ENCODE results near the gene ADSS1.
"Not testable (repeated sequence)": the region's sequence is repeated elsewhere in the genome, so short reads cannot be mapped to it uniquely, and the experiment has no call there.

Gene ADSS1

DNA sequence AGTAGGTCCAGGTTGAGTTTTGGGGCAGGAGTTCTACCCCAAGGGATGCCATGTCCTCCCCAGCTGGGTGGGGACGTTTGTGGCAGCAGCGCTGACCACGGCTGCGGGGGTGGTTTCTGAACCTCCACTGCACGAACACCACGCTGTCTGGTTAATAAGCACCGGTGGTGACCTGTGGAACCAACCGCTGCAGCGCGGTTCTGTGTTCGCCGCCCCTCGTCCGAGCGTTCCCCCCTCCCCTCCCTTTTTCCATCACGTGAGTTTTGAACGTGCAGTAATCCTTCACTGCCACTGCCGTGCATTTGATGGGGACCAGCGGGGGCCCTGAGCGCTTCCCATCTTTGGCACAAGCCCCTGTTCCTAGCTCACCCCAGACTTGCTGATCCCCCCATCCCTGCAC is 6.4 kb upstream of the ADSS1 start:
- DNase-seq (ENCODE audit: low read depth): no peak

DNA sequence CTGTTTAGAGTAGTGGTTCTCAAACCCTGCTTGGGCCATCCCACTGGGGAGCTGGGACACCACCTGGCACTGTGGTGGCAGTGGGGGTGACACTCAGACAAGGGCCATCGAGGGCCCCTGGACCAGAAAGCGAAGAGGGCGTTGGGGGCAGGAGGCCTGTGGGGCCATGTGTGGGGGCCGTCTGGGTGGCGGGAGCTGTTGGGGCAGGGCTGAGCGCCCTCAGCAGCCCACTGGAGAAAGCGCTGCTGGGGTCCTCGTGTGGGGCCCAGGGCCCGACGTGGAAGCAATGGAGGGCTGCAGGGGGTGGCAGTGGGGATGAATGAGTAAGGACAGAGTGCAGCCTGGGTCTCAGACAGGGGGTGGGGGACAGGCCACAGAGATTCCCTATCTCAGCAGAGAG is 5.9 kb upstream of the ADSS1 start:
- DNase-seq (ENCODE audit: low read depth): no peak

DNA sequence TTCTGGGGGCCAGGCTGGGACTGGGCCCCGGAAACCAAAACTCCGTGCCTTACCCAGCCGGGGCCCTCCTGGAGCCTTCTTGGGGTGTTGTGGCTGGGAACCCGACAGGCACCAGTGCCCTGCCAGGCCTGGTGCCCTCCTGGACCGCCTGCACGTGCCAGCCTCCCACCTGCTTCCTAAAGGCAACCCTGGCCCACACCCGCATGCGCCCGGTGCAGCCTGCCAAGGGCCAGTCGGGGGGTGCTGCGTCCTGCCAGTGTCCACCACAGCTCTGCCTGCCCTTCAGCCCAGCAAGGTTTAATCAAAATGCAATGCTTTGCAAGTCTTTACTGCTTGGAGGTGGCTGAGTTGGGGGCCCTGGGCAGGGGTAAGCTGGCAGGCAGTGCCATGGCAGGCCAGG is 5.2 kb upstream of the ADSS1 start:
- no peak for DNase-seq (ENCODE audit: low read depth)

DNA sequence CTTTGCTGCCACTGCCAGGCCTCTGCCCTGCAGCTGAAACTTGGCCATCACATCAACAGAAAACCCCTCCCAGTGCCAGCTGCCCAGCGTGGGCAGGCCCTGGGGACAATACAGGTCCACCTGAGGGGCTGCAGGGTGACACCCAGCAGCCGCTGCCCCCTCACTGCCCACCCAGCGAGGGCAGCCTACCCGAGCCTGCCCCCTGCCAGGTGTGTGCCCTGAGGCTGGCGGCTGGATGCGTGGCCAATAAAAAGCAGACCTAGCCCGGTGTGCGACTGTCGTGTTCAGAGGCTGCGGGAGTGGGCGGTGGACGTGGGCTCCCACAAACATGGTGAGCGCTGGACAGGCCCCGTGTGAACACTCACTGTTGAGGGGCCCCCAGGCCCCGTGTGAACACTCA is 4.7 kb upstream of the ADSS1 start:
- DNase-seq (ENCODE audit: low read depth): no peak

DNA sequence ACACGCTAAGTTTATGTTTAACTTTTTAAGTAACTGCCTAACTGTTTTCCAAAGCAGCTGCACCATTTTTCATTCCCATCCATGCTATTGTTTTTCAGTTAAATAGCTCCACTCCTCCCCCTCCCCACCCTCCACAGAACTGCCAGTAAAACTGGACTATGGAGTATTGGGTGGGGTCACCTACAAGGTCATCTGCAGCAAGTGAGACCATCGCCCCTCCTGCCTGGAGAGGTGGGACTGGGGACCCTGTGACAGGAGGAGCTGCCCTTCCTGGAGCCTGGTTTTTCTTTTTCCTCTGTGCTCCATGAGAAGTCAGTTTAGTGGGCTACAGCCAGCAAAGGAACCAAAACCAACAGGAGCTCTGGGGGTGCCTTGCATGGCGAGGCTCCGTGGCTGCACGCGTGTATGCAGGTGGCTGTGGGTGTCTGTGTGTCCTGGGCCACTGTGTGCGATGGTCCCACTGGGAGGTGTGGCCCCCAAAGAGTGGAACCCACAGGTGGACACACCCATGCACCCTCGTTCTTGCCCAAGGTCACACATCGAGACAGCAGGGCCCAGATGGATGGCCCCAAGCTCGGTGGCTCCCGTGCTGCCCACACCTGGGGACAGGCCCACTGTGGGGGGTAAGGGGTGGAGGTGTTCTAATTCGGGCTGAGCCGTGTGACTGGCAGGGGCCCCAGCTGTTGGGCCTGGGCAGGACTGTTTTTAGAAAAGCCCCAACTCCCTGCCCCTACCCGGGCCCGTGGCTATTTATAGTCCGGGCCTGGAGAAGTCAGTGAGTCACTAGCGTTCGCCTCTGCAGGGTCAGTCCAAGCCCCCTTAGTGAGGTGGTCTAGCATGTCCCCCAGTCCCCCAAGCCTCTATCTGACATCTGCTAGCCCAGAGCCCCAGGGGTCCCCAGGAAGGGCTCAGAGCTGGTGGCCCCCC is 2.3 kb upstream of the ADSS1 start:
- DNase-seq (ENCODE audit: low read depth): no peak

DNA sequence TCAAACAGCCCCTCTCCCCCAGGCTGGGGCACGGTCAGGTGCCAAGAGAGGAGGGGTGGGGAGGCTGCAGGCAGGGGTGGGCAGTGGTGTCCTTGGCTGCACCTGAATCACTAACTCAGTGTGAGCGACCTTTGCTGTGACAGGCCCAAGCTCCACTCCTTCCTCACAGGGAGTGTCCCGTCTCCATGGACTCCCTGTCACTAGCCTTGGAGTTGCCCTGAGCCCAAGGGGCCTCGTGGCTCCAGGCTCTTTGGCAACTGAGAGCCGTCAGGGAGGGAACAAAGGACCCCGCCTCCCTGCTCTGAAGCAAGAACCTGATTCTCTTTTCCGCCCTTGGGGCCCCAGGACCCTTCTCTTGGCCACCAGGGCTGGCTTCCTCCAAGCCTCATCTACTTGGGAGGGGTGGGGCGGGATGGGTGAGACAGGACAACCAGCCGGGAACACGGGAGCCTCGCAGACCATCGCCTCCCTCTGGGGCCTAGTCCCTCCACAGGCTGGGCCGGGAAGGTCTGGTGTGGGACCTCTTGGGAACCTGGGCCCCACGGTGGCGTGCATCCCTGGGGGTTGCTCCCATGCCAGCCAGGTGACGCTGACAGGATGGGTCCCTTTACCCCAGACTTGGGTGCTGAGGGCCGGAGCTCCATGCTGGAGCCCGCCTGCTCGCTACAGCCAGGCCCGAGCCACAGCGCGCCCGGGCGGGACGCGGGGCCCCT is 935 bp upstream of the ADSS1 start:
- no peak for DNase-seq (ENCODE audit: low read depth)

DNA sequence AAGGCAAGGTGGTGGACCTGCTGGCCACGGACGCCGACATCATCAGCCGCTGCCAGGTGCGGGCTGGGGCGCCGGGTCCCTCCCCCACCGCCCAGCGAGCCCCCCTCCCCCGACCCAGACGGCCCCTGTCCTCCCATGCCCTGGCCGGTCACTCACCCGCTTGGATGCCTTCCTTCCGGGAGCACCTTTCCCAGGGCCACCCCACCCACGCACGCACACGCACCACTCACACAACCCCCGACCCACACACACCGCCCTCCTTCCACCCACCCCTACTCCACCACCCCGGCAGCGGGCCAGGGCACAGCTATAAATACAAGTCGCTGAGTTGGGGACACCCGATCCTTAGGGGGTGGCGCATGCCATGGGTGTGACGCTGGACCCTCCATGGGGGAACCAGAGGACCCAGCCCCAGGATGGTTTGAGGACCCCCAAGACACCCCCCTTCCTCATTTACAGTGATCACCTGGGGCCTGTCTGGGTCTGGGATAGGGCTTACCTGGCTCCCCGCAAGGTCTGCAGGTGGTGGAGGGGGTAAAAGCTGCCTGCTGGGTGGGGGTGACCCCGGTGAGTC is 465 bp downstream of the ADSS1 start:
- no peak for DNase-seq (ENCODE audit: low read depth)

DNA sequence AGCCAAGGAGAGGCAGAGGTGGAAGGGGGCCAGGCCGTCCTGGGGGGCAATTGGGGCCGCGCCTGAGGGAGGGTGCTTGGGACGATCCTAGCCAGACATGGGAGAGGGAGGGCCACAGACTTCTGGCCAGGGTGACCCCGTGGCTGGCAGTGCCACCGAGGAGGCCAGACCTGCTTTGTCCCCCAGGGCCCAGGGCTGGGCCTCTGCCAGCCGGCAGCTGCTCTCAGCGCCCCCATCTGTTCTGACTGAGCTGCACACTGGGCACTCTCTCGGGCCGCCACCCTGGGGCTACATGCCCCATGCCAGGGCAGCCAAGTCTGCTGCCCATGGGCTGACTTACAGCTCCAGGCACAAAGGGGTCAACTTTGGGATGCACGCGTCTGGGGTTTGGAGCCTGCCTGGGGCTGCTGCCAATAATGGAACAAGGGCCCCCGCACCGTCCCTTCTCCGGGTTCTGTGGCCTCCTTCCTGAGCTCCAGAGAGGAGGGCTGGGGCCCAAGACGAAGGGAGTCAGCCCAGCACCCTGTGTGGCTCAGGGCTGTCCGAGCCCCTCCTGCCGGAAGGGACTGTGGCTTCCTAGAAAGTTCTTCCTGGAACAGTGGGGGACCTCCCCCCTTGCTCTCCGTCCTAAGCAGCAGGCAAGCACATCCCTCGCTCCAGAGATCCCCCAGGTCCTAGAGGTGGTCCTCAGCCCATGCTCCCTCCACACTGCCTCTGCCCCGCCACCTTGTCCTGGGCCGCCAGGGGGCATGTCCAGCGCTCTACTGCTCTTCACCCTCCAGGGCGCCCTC is 1.1 kb downstream of the ADSS1 start:
- DNase-seq (ENCODE audit: low read depth): no peak

DNA sequence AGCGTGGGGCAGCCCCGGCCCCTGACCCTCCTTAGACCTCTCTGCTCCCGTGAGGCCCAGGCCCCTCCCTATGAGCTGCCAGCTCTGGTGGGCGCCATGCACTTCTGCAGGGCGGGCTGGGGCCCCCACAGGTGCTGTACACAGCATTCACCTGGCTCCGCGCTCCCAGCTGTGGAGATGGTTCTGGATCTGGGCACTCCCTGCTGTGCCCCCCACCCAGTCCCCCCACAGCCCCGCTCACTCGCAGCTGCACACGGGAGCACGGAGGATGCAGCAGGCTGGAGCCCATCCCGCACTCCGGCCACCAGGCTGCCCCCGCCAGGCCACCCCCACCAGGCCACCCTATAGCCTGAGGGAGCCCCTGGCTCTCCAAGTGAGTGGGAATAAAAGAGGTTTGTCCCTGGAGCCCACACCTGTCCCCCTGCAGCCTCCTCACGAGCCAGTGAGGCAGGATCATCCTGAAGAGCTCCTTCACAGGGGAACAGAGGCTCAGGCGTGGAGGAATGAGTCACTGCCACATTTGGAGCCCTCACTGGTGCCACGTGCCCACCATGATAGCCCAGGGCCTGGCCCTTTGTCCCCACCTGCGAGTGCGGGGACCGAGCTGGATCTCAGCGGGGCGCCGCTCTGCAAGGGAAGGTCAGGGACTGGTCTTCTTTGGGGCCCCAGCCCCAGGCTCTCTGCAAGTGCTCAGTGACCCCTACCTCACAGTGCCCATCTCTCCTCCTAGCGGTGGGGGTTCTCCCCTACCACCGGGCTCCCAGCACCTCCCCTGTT is 1.9 kb downstream of the ADSS1 start:
- no peak for DNase-seq (ENCODE audit: low read depth)

DNA sequence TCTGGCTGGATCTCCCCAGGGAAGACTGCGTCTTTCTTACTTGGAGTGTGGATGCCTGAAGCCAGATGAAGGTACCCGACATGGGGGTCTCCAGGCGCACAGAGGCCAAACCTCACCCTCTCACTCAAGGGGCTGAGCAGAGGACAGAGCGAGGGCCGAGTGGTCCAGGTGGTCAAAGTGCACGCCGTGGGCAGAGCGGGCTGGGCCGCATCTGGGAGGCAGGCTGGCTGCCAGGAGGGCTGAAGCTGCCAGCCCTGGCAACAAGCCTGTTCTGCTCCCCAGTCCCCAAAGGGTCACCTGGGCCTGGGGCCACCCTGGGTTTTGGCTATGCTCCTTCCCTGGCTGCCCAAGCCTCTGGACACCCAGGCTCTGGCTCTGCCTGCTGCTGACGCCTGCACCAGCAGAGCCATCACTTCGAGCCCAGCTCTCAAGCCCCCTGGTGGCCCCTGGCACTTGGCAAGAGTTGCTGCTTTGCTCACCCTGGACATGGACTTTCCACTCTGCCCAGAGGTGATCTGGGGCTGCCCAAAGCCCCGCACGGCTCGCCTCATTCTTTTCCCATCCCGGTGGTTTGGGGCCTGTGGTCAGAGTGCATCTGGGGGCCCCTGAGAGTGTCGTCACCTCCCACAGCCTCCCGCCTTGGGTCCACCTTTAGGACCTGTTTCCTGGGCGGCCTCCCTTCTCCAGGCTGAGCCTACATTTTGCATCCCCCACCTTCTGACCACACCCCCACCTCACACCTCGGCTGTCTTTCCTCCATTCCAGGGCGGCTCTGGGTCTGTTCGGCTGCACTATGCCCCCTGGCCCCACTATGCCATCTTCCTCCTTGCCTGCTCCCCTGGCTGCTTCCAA is 2.8 kb downstream of the ADSS1 start:
- no peak for DNase-seq (ENCODE audit: low read depth)

DNA sequence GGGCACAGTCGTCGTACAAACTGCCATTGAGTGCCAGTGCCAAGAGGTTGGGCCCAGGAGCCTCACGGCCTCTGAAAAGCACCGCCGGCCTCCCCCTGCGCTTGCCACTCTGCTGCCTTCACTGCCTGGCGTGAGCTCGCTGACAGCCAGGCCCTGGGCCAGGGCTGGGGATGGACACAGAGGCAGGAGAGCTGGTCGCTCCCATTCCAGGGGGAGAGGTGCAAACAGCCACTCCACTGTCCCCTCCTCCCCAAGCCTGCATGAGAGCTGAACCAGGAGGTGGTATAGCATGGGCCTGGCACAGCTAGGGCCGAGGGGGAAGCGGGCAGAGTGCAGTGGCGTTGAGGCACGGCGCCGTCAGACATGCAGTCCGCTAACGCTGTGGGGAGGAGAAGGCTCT is 4.6 kb downstream of the ADSS1 start:
- DNase-seq (ENCODE audit: low read depth): no peak

DNA sequence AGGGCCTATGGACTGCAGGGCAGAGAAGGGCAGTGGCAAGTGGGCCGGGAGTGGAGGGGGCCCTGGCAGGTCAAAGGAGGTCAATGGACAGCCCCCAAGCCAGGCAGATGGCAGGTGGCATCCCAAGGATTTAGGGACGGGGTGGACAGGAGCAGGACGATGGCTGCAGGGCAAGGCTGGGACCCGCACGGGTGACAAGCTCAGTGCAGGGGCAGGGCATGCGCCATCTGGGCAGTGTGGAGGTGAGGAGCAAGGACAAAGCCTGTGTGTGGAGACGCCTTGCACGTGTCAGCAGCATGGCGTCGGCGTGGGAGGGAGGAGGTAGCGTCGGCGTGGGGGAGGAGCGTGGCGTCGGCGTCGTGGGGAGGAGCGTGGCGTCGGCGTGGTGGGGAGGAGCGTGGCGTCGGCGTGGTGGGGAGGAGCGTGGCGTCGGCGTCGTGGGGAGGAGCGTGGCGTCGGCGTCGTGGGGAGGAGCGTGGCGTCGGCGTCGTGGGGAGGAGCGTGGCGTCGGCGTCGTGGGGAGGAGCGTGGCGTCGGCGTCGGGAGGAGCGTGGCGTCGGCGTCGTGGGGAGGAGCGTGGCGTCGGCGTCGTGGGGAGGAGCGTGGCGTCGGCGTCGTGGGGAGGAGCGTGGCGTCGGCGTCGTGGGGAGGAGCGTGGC is 5.3 kb downstream of the ADSS1 start:
- DNase-seq (ENCODE audit: low read depth): not testable (repeated sequence)

DNA sequence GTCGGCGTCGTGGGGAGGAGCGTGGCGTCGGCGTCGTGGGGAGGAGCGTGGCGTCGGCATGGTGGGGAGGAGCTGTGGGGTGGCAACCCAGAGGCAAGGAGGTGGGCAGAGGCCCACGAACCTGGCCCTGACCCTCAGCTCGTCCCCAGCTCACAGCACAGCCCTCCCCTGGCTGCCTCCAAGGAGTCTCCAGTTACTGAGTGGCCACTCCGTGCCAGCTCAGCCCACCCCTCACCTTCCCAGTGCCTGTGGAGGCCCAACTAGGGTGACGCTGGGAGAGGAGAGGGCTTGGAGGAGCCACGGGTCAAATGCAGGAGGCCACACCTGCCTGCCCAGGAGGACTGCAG is 5.8 kb downstream of the ADSS1 start:
- no peak for DNase-seq (ENCODE audit: low read depth)

DNA sequence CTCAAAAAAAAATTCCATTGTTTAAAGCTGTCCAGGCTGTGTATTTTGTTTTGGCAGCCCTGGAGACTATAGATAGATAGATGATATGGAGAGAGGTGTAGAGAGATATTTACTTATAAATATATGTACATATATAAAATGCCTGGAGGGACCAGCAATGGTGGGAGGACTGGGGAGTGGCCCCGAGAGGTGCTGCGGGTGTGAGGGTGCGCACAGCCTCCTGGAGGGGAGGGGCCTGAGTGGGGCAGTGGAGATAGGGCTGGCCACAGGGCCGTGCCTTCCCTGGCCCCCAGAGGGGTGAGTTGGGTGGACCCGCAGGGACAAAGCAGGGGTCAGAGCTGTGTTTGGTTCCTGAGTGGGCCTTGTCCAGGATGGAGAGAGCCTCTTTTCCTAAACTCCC is 6.5 kb downstream of the ADSS1 start:
- no peak for DNase-seq (ENCODE audit: low read depth)

DNA sequence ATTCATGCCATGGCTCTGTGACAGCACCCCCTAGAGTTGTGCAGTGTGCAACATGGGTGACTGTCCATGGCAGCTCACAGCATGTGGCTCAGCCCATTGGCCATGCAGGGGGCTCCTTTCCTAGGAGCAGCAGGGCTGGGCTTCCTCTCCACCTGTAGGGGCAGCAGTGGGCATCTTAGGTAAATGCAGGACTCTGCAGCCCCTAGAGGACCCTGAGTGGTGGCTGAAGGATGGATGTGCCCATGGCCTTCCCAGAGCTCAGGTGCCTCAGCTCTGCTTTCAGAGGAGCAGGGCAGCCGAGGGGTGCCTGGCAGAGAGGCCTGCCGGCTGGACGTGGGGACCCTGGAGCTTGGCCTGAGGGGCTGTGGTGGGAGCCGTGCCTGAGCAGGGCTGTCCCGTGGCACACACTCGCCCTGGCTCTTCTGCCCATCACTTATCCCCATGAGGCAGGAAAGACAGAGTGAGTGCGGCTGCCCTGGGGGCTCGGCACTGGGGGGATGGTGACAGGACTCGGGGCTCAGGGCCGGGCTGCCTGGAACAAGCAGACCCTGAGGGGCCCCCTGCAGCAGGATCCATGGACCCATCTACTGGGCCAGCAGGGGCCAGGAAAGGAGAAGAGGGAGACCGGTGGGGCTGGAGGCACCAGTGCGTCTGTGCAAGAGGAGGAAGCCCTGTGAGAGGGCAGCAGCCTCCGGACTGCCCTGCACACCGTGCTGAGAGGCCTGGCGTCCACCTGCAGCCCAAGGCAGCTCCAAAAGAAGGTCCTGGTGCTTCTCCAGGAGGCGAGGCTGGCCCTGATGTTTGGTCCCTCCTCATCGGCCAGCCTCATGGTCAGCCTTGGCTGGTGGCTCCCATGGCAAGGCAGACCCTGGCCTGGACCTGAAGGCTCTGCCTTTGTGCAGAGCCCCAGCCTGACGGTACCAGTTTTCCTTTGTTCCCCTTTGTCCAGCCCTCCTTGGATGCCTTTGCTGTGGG is 7.6 kb downstream of the ADSS1 start:
- no peak for DNase-seq (ENCODE audit: low read depth)

DNA sequence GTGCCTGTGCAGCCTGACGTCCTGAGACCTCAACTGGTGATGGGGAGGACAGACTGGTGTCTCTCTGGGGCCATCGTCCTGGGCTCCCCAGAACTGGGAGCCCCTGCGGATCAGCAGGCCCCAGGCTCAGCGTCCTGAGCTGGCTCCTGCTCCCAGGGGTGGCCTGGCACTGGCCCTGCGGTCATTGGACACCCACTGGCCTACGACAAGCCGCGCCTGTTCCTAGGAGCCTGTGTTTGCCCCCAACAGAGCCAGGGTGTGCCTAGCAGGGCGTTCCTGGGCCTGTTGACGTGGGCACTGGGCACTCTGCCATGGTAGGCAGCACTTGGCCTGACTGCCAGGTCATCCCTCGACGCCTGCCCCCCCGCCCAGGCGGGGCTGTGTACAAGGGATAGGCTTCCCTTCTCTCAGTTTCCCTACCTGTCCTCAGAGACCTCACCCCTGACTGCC is 8.4 kb downstream of the ADSS1 start:
- no peak for DNase-seq (ENCODE audit: low read depth)

DNA sequence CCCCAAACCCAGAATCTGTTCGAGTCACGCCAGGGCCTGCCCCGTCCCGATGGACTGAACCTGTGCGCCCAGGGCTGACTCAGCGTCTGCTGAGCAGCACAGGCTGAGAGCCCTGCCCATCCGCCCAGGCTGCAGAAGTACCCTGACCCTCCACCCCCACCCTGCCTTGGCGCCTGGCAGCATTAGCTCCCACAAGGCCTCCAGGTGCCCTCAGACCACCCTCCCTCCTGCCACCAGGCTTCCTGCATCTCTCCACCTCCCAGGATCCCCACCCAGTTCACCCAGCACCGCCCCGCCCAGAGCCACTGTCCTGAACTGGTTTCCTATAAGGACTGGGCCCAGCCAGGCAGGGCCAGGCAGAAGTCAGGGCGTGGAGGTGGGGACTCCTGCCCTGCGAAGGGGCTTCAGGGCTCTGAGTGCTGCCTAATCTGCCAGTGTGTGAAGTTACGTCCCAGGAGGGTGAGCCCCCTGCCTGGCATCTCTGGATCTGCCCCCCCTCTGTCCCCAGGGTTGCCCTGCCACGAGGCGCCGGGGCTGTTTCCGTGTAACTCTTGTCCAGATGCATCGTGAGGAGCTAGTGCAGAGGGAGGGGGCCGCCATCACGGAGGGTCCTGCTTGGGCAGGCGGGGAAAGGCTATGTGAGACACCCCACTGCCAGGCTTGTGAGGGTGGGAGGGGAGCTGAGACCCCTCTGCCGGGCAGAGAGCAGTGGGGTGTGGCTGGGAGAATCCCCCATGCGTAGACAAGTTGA is 9.1 kb downstream of the ADSS1 start:
- no peak for DNase-seq (ENCODE audit: low read depth)

DNA sequence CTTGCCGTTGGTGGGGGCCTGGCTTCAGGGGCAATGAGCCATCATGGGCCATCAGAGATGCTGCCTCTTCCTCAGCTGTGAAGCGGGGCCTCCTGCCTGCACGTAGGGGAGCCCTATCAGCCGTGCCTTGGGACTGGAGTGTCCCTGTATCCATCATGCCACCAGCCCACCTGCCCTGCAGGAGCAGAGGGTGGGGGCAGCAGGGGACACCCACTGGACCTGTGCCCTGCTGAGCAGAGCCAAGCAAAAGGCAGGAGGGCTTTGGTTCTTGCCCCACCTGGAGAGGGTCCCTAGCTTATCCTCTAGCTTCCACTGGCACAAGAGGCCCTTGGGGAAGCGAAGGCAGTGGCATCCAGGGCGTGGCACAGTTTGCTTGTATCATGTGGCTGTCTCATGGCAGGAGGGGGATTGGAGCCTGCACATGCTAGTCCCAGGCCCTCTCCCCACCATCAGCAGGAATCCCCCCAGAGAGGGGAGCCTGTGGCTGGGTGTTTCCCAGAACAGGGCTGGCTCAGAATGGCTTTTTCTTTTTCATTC is 10.1 kb downstream of the ADSS1 start:
- no peak for DNase-seq (ENCODE audit: low read depth)
